ENCODE measurements around the gene NLRC5. TPM values are rescaled to one million over a fixed set of nuclear protein-coding genes. Genes with fewer than 3 reads are reported as not detected.

Gene NLRC5
- total RNA-seq, 5 donors from 2014 or later (not counting 1 experiment from before 2014, with no cell fraction given) = 390 to 711 (median 496) TPM

DNA sequence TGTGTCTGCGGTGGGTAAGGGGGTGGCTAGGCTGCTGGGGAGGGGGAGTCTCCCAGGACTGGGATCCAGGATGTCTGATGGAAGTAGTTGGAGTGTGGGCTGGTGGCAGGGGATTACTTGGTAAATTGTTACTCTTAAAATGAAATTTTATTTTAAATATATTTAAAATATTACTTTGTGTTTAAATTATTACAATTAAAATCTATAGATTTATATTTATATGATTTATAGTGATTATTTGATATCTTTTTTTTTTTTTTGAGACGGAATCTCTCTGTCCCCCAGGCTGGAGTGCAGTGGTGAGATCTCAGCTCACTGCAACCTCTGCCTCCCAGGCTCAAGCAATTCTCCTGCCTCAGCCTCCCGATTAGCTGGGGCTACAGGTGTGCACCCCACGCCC, 121.6 kb downstream of the NLRC5 start:
- no peaks in the 10 kb centered on the region for H3K27me3 Mint-ChIP-seq
- ChIA-PET POLR2A (no interaction called here), CTCF (interaction anchor here in 1 of 2 donors (0.7 kb wide), 1 partner anchor 915 kb away, joined by 3 read pairs; no protein-coding TSS in a partner anchor)
- no peaks in the 10 kb centered on the region for H3K9me3 Mint-ChIP-seq
- no peak for DNase-seq
- Histone ChIP-seq H3K36me3 (ENCODE audit: control insufficient read depth in 2 of 2, extremely low read depth in 1 of 2, insufficient read depth in 1 of 2, low read length in 1 of 2) (peaks cover 0 to under 1% of the 10 kb centered on the region in 2 donors), H3K4me3 (ENCODE audit: control insufficient read depth in 1 of 2, extremely low read depth in 1 of 2, low read length in 1 of 2) (no peak overlapping the region), H3K9me3 (no peaks in the 10 kb centered on the region), H3K4me1 (ENCODE audit: control insufficient read depth in 1 of 2, extremely low read depth in 1 of 2, insufficient read depth in 2 of 2, low read length in 2 of 2) (peaks cover 0 to 6% of the 10 kb centered on the region in 2 experiments), H3K27me3 (replicated peaks in 1 of 2; ENCODE audit: control insufficient read depth in 2 of 2, extremely low read depth in 1 of 2, insufficient read depth in 2 of 2, low read length in 1 of 2) (no peaks in the 10 kb centered on the region), H3K27ac (ENCODE audit: low read length) (no peak overlapping the region)
- H3K4me1 Mint-ChIP-seq = peaks cover 2 to 8% (median 7%) of the 10 kb centered on the region in 3 donors
- no peak overlapping the region for H3K4me3 Mint-ChIP-seq
- no peak for ATAC-seq (replicated peaks in 1 of 4)
- no peak overlapping the region for H3K27ac Mint-ChIP-seq
- 100% methylated on average over 1 of the region's 4 CpGs for WGBS (ENCODE audit: insufficient coverage)
- no peaks in the 10 kb centered on the region for H3K36me3 Mint-ChIP-seq

DNA sequence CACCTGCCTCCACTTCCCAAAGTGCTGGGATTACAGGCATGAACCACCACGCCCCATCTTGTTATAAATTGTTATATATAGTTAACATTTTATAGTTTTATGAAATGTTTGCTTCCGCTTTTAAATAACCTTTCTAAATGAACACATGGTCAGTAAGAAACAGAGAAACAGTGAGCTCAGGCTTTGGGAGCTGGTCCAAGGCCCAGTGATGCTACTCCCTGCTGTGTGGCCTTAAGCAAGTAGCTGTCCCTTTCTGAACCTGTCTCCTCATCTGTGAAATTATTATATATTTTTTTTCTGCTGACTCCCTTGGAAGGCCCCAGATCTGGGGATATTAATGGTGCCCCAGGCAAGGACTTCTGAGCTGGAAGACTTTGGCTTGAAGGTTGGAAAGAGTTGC, 122.1 kb downstream of the NLRC5 start:
- POLR2A ChIA-PET = no interaction called here
- Mint-ChIP-seq H3K27me3 (no peaks in the 10 kb centered on the region), H3K36me3 (no peaks in the 10 kb centered on the region), H3K4me1 (peaks cover under 1 to 10% (median 5%) of the 10 kb centered on the region in 3 donors), H3K27ac (no peak overlapping the region), H3K9me3 (no peaks in the 10 kb centered on the region), H3K4me3 (no peak overlapping the region)
- CTCF ChIA-PET = interaction anchor here in 1 of 2 donors (0.7 kb wide), 1 partner anchor 916 kb away, joined by 3 read pairs; no protein-coding TSS in a partner anchor
- H3K9me3 ChIP-seq = no peaks in the 10 kb centered on the region
- WGBS (ENCODE audit: insufficient coverage) = no CpG with 5 or more reads among the region's 2 CpGs
- H3K36me3 ChIP-seq (ENCODE audit: control insufficient read depth in 2 of 2, extremely low read depth in 1 of 2, insufficient read depth in 1 of 2, low read length in 1 of 2) = peaks cover 0 to 5% of the 10 kb centered on the region in 2 donors
- no peaks in the 10 kb centered on the region for H3K27me3 ChIP-seq (replicated peaks in 1 of 2; ENCODE audit: control insufficient read depth in 2 of 2, extremely low read depth in 1 of 2, insufficient read depth in 2 of 2, low read length in 1 of 2)
- peaks cover 0 to 6% of the 10 kb centered on the region in 2 experiments for H3K4me1 ChIP-seq (ENCODE audit: control insufficient read depth in 1 of 2, extremely low read depth in 1 of 2, insufficient read depth in 2 of 2, low read length in 2 of 2)
- ATAC-seq (replicated peaks in 1 of 4) (no peak), DNase-seq (no peak)
- H3K27ac ChIP-seq (ENCODE audit: low read length) = no peak overlapping the region
- H3K4me3 ChIP-seq (ENCODE audit: control insufficient read depth in 1 of 2, extremely low read depth in 1 of 2, low read length in 1 of 2) = no peak overlapping the region

DNA sequence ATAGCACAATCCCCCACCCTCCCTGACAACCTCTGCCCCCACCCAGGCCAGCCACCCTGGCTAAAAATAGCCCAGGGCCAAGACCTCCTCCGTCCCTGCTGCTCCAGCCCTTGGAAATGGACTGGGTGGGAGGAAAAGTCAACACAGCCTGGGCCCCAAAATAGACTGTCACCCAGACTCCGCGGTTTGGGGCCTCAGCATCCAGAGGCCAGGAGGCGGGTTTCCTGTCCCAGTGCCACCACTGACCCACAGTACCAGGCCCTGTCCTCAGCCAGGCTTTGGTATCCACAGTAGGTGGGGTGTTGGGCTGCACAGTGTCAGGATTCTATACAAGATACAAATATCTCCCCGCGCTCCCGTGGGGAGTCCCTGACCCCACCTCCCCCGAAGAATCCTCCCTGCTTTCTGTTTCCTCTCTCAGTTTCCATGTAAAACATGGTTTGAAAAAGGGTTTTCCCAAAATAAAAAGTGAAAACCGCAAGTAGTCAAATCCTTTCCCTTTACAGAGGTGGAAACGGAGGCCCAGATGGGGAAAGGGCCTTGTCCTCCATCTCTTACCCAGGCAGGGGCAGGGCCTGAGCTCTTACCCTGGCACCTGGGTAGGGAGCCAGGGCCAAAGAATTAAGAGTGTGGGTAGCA, 123.2 kb downstream of the NLRC5 start:
- ATAC-seq (replicated peaks in 1 of 4) (no peak), DNase-seq (no peak)
- ChIA-PET POLR2A (no interaction called here), CTCF (no interaction called here)
- no peak overlapping the region for H3K27ac ChIP-seq (ENCODE audit: low read length)
- H3K4me1 ChIP-seq (ENCODE audit: control insufficient read depth in 1 of 2, extremely low read depth in 1 of 2, insufficient read depth in 2 of 2, low read length in 2 of 2) = no peaks in the 10 kb centered on the region
- WGBS (ENCODE audit: insufficient coverage) = 86% methylated on average over 2 of the region's 10 CpGs
- no peaks in the 10 kb centered on the region for H3K9me3 ChIP-seq
- Mint-ChIP-seq H3K9me3 (no peaks in the 10 kb centered on the region), H3K27me3 (no peaks in the 10 kb centered on the region), H3K4me1 (peaks cover 0 to 6% (median under 1%) of the 10 kb centered on the region in 3 donors), H3K27ac (no peak overlapping the region), H3K36me3 (no peaks in the 10 kb centered on the region), H3K4me3 (no peak overlapping the region)
- peaks cover 0 to 8% of the 10 kb centered on the region in 2 donors for H3K36me3 ChIP-seq (ENCODE audit: control insufficient read depth in 2 of 2, extremely low read depth in 1 of 2, insufficient read depth in 1 of 2, low read length in 1 of 2)
- H3K4me3 ChIP-seq (ENCODE audit: control insufficient read depth in 1 of 2, extremely low read depth in 1 of 2, low read length in 1 of 2) = no peak overlapping the region
- H3K27me3 ChIP-seq (replicated peaks in 1 of 2; ENCODE audit: control insufficient read depth in 2 of 2, extremely low read depth in 1 of 2, insufficient read depth in 2 of 2, low read length in 1 of 2) = no peaks in the 10 kb centered on the region

DNA sequence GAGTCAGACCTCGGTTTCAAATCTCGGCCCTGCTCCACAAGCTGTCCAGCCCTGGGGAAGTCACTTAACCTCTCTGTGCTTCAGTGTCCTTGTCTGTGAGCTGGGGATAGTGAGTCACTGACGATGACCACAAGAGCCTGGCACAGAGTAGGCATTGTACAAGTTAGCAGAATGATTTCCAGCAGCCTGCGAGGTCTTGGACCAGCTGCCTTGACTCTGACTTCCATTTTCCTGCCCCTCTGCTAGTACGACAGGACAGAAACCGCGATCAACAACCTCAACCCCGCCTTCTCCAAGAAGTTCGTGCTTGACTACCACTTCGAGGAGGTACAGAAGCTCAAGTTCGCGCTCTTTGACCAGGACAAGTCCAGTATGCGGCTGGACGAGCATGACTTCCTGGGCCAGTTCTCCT, 123.7 kb downstream of the NLRC5 start:
- WGBS (ENCODE audit: insufficient coverage) = 82% methylated on average over 14 of the region's 14 CpGs
- POLR2A ChIA-PET = no interaction called here
- H3K4me3 Mint-ChIP-seq = no peak overlapping the region
- no peaks in the 10 kb centered on the region for H3K27me3 ChIP-seq (replicated peaks in 1 of 2; ENCODE audit: control insufficient read depth in 2 of 2, extremely low read depth in 1 of 2, insufficient read depth in 2 of 2, low read length in 1 of 2)
- no peak overlapping the region for H3K27ac Mint-ChIP-seq
- no peaks in the 10 kb centered on the region for H3K9me3 Mint-ChIP-seq
- DNase-seq = no peak
- peaks cover 0 to 8% of the 10 kb centered on the region in 2 donors for H3K36me3 ChIP-seq (ENCODE audit: control insufficient read depth in 2 of 2, extremely low read depth in 1 of 2, insufficient read depth in 1 of 2, low read length in 1 of 2)
- CTCF ChIA-PET = no interaction called here
- no peaks in the 10 kb centered on the region for H3K9me3 ChIP-seq
- H3K4me3 ChIP-seq (ENCODE audit: control insufficient read depth in 1 of 2, extremely low read depth in 1 of 2, low read length in 1 of 2) = no peak overlapping the region
- no peaks in the 10 kb centered on the region for H3K27me3 Mint-ChIP-seq
- H3K27ac ChIP-seq (ENCODE audit: low read length) = no peak overlapping the region
- no peaks in the 10 kb centered on the region for H3K4me1 ChIP-seq (ENCODE audit: control insufficient read depth in 1 of 2, extremely low read depth in 1 of 2, insufficient read depth in 2 of 2, low read length in 2 of 2)
- no peaks in the 10 kb centered on the region for H3K36me3 Mint-ChIP-seq
- H3K4me1 Mint-ChIP-seq = peaks cover 0 to 6% (median 0%) of the 10 kb centered on the region in 3 donors
- no peak for ATAC-seq (replicated peaks in 1 of 4)

DNA sequence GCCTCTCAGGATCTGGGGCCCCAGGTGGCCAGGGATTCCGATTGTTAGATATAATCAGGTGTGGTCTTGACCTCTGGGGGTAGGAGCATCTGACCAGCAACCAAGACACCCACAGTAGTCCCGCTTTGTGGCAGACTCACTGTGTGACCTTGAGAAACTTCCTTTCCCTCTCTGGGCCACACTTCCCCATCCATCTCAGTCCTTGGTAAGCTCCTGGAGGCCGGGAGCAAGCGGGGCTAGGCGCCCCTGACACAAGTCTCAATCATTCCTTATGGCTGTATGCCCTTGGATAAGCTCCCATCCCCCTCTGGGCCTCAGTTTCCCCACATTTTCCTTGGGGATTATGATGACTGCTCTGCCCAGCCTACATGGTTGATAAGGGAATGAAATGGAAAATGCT, 124.3 kb downstream of the NLRC5 start:
- H3K4me1 ChIP-seq (ENCODE audit: control insufficient read depth in 1 of 2, extremely low read depth in 1 of 2, insufficient read depth in 2 of 2, low read length in 2 of 2) = no peaks in the 10 kb centered on the region
- H3K4me3 ChIP-seq (ENCODE audit: control insufficient read depth in 1 of 2, extremely low read depth in 1 of 2, low read length in 1 of 2) = no peak overlapping the region
- no peaks in the 10 kb centered on the region for H3K27me3 ChIP-seq (replicated peaks in 1 of 2; ENCODE audit: control insufficient read depth in 2 of 2, extremely low read depth in 1 of 2, insufficient read depth in 2 of 2, low read length in 1 of 2)
- POLR2A ChIA-PET = no interaction called here
- no peak overlapping the region for H3K27ac Mint-ChIP-seq
- CTCF ChIA-PET = no interaction called here
- no peak overlapping the region for H3K27ac ChIP-seq (ENCODE audit: low read length)
- no peaks in the 10 kb centered on the region for H3K9me3 Mint-ChIP-seq
- H3K36me3 ChIP-seq (ENCODE audit: control insufficient read depth in 2 of 2, extremely low read depth in 1 of 2, insufficient read depth in 1 of 2, low read length in 1 of 2) = peaks cover 0 to 8% of the 10 kb centered on the region in 2 donors
- no peak for DNase-seq
- H3K9me3 ChIP-seq = no peaks in the 10 kb centered on the region
- H3K36me3 Mint-ChIP-seq = no peaks in the 10 kb centered on the region
- ATAC-seq (replicated peaks in 1 of 4) = no peak
- no peaks in the 10 kb centered on the region for H3K27me3 Mint-ChIP-seq
- no CpG with 5 or more reads among the region's 5 CpGs for WGBS (ENCODE audit: insufficient coverage)
- no peak overlapping the region for H3K4me3 Mint-ChIP-seq
- H3K4me1 Mint-ChIP-seq = peaks cover 0 to 6% (median 0%) of the 10 kb centered on the region in 3 donors

DNA sequence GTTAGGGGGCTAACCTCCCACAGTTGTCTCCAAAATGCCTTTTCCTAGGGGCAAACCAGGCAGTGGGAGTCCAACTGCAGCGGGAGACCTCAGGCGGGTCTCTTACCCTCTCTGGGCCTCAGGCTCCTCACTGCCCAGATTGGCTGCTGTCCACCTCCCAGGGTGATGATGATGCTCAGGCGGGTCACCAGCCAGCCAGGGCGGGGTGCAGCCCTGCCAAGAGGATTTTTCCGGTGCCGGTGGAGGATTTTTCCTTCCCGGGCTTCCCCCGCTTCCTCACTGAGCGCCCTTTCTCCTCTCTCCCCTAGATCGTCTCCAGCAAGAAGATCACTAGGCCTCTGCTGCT, 125.8 kb downstream of the NLRC5 start:
- Histone ChIP-seq H3K27me3 (replicated peaks in 1 of 2; ENCODE audit: control insufficient read depth in 2 of 2, extremely low read depth in 1 of 2, insufficient read depth in 2 of 2, low read length in 1 of 2) (no peaks in the 10 kb centered on the region), H3K9me3 (no peaks in the 10 kb centered on the region), H3K4me1 (ENCODE audit: control insufficient read depth in 1 of 2, extremely low read depth in 1 of 2, insufficient read depth in 2 of 2, low read length in 2 of 2) (no peaks in the 10 kb centered on the region), H3K36me3 (ENCODE audit: control insufficient read depth in 2 of 2, extremely low read depth in 1 of 2, insufficient read depth in 1 of 2, low read length in 1 of 2) (peaks cover 0 to 8% of the 10 kb centered on the region in 2 donors), H3K4me3 (ENCODE audit: control insufficient read depth in 1 of 2, extremely low read depth in 1 of 2, low read length in 1 of 2) (no peak overlapping the region), H3K27ac (ENCODE audit: low read length) (no peak overlapping the region)
- Mint-ChIP-seq H3K27ac (no peak overlapping the region), H3K4me1 (peaks cover 0 to 6% (median 0%) of the 10 kb centered on the region in 3 donors), H3K4me3 (no peak overlapping the region), H3K27me3 (no peaks in the 10 kb centered on the region), H3K9me3 (no peaks in the 10 kb centered on the region), H3K36me3 (no peaks in the 10 kb centered on the region)
- DNase-seq (no peak), ATAC-seq (replicated peaks in 1 of 4) (no peak)
- POLR2A ChIA-PET = no interaction called here
- CTCF ChIA-PET = no interaction called here
- WGBS (ENCODE audit: insufficient coverage) = 73% methylated on average over 3 of the region's 10 CpGs

All from T-cell (primary cell).